ENCODE results near the gene CLEC16A.

The CLEC16A gene

GRCh38 chr16:10994571-10994970, 50.2 kb downstream of the CLEC16A start:
- H3K4me3 ChIP-seq (ENCODE audit: low read depth, low read length): no peak overlapping the region
- no peak for TF ChIP-seq CTCF (IDR thresholded peaks at IDR 0.05; ENCODE audit: low read depth, low read length)

DNA sequence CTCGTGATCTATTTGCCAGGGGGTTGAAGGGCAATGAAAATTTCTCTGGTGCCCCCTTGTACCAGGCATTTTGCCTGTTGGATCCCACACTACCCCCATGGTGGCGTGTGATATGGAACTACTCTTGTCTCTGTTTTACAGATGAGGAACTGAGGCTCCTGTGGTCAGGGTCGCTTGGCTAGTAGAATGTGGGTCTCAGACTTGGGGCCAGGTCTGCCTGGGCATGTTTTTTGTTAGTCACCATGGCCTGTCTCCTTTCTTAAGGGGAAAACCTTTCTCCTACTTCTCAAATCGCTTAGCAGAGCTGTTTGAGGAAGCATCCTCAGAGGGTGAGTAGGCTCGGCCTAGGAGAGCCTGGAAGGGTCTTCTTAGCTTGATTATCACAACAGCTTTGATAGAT, 51.2 kb downstream of the CLEC16A start:
- TF ChIP-seq CTCF (IDR thresholded peaks at IDR 0.05; ENCODE audit: low read depth, low read length): no peak
- no peak overlapping the region for H3K4me3 ChIP-seq (ENCODE audit: low read depth, low read length)

DNA sequence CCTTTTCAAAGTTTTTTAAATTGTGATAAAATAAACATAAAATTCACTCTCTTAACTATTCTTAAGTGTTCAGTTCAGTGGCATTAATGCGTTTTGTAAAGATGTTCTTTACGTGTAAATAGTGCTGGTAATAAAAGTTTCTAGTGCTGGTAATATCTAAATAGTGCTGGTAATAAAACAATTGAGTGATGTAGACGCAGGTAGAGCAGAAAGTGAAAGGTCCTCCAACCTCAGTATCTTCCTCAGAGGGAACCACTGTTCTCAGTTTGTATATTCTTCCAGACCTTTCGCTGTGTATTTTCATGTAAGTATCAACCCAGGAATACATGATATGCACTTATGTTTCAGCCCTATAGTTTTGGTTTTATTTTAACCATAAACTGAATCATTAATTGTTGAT, 53.1 kb downstream of the CLEC16A start:
- no peak for TF ChIP-seq CTCF (IDR thresholded peaks at IDR 0.05; ENCODE audit: low read depth, low read length)
- no peak overlapping the region for H3K4me3 ChIP-seq (ENCODE audit: low read depth, low read length)

DNA sequence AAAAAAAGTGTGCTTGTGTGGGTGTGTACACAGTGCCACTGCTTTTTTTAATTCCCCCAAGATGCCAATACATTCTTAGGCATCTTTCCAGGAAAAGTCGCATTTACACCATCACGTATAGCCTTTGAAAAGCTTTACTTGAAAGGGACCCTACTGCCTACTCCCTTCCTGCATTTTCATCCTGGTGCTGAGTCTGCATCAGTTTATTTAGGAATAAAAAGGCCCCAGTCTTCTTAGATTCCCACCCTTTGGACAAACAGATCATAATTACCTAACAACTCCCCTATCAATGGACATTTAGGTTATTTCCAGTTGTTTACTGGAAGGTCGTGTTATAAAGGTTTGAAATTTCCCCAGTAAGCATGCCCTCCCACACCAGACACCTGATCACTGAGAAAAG, 54.9 kb downstream of the CLEC16A start:
- TF ChIP-seq CTCF (IDR thresholded peaks at IDR 0.05; ENCODE audit: low read depth, low read length): no peak
- H3K4me3 ChIP-seq (ENCODE audit: low read depth, low read length): no peak overlapping the region

GRCh38 chr16:11001611-11002010, 57.2 kb downstream of the CLEC16A start:
- H3K4me3 ChIP-seq (ENCODE audit: low read depth, low read length): no peak overlapping the region
- no peak for TF ChIP-seq CTCF (IDR thresholded peaks at IDR 0.05; ENCODE audit: low read depth, low read length)

GRCh38 chr16:11003141-11003540, 58.8 kb downstream of the CLEC16A start:
- no peak overlapping the region for H3K4me3 ChIP-seq (ENCODE audit: low read depth, low read length)
- TF ChIP-seq CTCF (IDR thresholded peaks at IDR 0.05; ENCODE audit: low read depth, low read length): no peak

DNA sequence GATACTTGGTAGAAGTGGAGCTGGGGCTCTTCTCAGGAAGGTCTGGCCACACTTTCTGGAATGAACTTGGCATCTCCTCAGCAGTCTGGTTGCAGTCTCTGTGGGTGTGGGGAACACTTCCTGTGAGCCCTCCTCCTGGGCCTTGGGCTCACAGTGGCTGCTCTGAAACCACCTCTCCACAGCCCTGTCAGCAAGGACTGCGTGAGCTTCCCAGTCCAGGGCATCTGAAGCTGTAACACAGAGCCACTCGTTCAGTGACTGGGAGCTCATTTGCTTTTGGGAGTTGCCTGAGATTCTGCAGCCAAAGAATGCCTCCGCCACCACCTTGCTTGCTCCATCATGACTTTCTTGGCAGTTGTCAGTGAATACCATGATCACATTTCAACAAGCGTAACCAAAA, 60.0 kb downstream of the CLEC16A start:
- no peak for TF ChIP-seq CTCF (IDR thresholded peaks at IDR 0.05; ENCODE audit: low read depth, low read length)
- no peak overlapping the region for H3K4me3 ChIP-seq (ENCODE audit: low read depth, low read length)

Measured in WI38 (cell line).